Loucy (cell line): ENCODE measurements around the gene KRTAP4-2.
"Not testable (repeated sequence)": the region's sequence is repeated elsewhere in the genome, so short reads cannot be mapped to it uniquely, and the experiment has no call there.

Experiments
- H2AFZ ChIP-seq: fragments of 200-600 bp; sonication (generic); 2 replicates; pipeline ENCODE4 v1.6.0; 2016; ENCODE audit warnings: antibody characterized with exemption, mild to moderate bottlenecking, low read length, moderate library complexity
- H3F3A ChIP-seq: fragments of 200-600 bp; 2 replicates; pipeline ENCODE4 v1.6.0; 2016; ENCODE audit warnings: antibody characterized with exemption, low read depth, mild to moderate bottlenecking
- H3K27me3 ChIP-seq: fragments of 200-600 bp; sonication (generic); 2 replicates; pipeline ENCODE4 v1.6.1; 2014; ENCODE audit warnings: low read length, mild to moderate bottlenecking; ENCODE audit not compliant: insufficient read depth, poor library complexity, severe bottlenecking
- H3K36me3 ChIP-seq: fragments of 200-600 bp; sonication (generic); 2 replicates; pipeline ENCODE4 v1.6.1; 2016; ENCODE audit warnings: low read length; ENCODE audit not compliant: insufficient read depth
- H3K4me1 ChIP-seq: fragments of 200-600 bp; sonication (generic); 2 replicates; pipeline ENCODE4 v1.5.1; 2014; ENCODE audit warnings: low read length, mild to moderate bottlenecking; ENCODE audit not compliant: insufficient read depth, poor library complexity, severe bottlenecking
- H3K4me2 ChIP-seq: fragments of 200-600 bp; sonication (generic); 2 replicates; pipeline ENCODE4 v1.6.0; 2014; ENCODE audit warnings: antibody characterized with exemption, low read length, low read depth, mild to moderate bottlenecking; ENCODE audit not compliant: poor library complexity, severe bottlenecking
- H3K4me3 ChIP-seq: fragments of 200-600 bp; sonication (generic); 2 replicates; pipeline ENCODE4 v1.5.1; 2014; ENCODE audit warnings: low read length, mild to moderate bottlenecking, mixed read lengths; ENCODE audit not compliant: poor library complexity, severe bottlenecking
- H3K79me2 ChIP-seq: fragments of 200-600 bp; sonication (generic); 2 replicates; pipeline ENCODE4 v1.6.1; 2014; ENCODE audit warnings: low read length; ENCODE audit not compliant: insufficient read depth
- H3K9ac ChIP-seq: fragments of 200-600 bp; sonication (generic); 2 replicates; pipeline ENCODE4 v1.6.0; 2014; ENCODE audit warnings: mild to moderate bottlenecking, low read depth, low read length, moderate library complexity; ENCODE audit not compliant: poor library complexity, severe bottlenecking
- H3K9me2 ChIP-seq: fragments of 200-600 bp; sonication (generic); replicated peaks from 2 replicates; pipeline ENCODE4 v1.6.1; 2016; ENCODE audit warnings: low read depth, low read length, mixed read lengths
- H3K9me3 ChIP-seq: fragments of 200-600 bp; sonication (generic); 2 replicates; pipeline ENCODE4 v1.6.1; 2014; ENCODE audit warnings: mild to moderate bottlenecking, antibody characterized with exemption, low read length, low read depth; ENCODE audit not compliant: insufficient read depth
- H4K20me1 ChIP-seq: fragments of 200-600 bp; sonication (generic); 2 replicates; pipeline ENCODE4 v1.6.0; 2014; ENCODE audit warnings: antibody characterized with exemption, low read length, mild to moderate bottlenecking; ENCODE audit not compliant: insufficient read depth, poor library complexity, severe bottlenecking
- EZH2phosphoT487 ChIP-seq: fragments of 200-600 bp; IDR thresholded peaks from 2 replicates; pipeline ENCODE4 v1.6.1; 2018; ENCODE audit warnings: antibody characterized with exemption, mild to moderate bottlenecking, moderate library complexity, borderline replicate concordance
- TF ChIP-seq, protein P1 (sequence below): fragments of 200-600 bp; sonication (generic); conservative IDR thresholded peaks from 2 replicates; pipeline ENCODE4 v1.5.1; 2014; ENCODE audit warnings: mild to moderate bottlenecking, antibody characterized with exemption, low read length

The KRTAP4-2 gene

DNA sequence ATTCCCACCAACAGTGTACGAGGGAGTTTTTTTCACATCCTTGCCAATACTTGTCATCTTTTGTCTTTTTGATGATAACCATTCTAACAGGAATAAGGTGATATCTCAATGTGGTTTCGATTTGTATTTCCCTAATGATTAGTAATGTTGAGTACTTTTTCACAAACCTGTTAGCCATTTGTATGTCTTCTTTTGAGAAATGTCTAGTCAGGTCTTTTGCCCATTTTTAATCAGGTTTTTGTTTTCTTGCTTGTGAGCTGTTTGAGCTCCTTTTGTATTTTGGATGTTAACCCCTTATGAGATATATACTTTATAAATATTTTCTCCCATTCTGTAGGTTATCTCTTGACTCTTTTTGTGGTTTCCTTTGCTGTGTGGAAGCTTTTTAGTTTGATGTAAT is 26.5 kb downstream of the KRTAP4-2 start:
- Histone ChIP-seq H3K4me2 (no peak overlapping the region), H2AFZ (no peak overlapping the region), H3K36me3 (no peaks in the 10 kb centered on the region), H4K20me1 (no peaks in the 10 kb centered on the region), H3K4me1 (peaks cover 4% of the 10 kb centered on the region), H3K9ac (no peak overlapping the region), H3K9me3 (no peaks in the 10 kb centered on the region), H3F3A (no peaks in the 10 kb centered on the region), H3K9me2 (no peaks in the 10 kb centered on the region), H3K27me3 (no peaks in the 10 kb centered on the region), H3K4me3 (no peak overlapping the region), H3K79me2 (no peaks in the 10 kb centered on the region)
- TF ChIP-seq, protein P1, sequence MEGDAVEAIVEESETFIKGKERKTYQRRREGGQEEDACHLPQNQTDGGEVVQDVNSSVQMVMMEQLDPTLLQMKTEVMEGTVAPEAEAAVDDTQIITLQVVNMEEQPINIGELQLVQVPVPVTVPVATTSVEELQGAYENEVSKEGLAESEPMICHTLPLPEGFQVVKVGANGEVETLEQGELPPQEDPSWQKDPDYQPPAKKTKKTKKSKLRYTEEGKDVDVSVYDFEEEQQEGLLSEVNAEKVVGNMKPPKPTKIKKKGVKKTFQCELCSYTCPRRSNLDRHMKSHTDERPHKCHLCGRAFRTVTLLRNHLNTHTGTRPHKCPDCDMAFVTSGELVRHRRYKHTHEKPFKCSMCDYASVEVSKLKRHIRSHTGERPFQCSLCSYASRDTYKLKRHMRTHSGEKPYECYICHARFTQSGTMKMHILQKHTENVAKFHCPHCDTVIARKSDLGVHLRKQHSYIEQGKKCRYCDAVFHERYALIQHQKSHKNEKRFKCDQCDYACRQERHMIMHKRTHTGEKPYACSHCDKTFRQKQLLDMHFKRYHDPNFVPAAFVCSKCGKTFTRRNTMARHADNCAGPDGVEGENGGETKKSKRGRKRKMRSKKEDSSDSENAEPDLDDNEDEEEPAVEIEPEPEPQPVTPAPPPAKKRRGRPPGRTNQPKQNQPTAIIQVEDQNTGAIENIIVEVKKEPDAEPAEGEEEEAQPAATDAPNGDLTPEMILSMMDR: no peak
- no peak for TF ChIP-seq EZH2phosphoT487

DNA sequence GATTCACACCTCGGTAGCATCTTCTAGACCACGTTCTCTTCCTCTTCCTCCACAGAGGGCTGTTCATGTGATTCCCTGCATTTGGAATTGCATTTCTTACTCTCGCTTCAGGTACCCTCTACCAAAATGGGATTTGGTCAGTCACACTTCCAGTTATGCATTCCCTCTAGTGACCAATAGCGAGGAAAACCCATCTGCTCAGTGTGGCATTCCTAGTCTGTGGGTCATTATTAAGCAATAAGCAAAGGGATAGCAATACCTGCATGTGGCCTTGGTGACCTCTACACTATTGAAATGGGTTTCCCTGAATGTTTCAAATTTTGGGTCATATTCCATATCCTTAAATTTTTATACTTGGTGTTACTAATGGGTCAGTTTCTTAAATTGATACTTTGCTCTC is 28.0 kb downstream of the KRTAP4-2 start:
- no peaks in the 10 kb centered on the region for H3K79me2 ChIP-seq
- no peak overlapping the region for H2AFZ ChIP-seq
- TF ChIP-seq, protein P1: no peak
- TF ChIP-seq EZH2phosphoT487: no peak
- H3K9me2 ChIP-seq: no peaks in the 10 kb centered on the region
- no peaks in the 10 kb centered on the region for H3K36me3 ChIP-seq
- no peak overlapping the region for H3K4me2 ChIP-seq
- no peaks in the 10 kb centered on the region for H3K27me3 ChIP-seq
- no peaks in the 10 kb centered on the region for H3K9me3 ChIP-seq
- H3K9ac ChIP-seq: no peak overlapping the region
- no peaks in the 10 kb centered on the region for H4K20me1 ChIP-seq
- H3F3A ChIP-seq: no peaks in the 10 kb centered on the region
- H3K4me3 ChIP-seq: no peak overlapping the region
- peaks cover 4% of the 10 kb centered on the region for H3K4me1 ChIP-seq

DNA sequence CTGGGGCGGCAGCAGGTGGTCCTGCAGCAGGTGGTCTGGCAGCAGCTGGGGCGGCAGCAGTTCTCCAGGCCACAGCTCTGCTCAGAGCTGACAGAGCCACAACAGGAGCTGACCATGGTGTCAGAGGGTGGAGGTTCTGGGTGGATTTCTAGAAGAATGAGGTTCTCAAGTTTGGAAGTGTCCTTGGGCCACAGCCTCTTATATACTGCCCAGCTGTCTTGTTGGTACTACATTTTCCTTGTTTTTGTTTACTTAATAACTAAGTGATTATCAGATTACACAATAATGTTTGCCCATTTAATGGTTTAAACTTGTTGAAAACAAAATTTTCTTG is 28.4 kb downstream of the KRTAP4-2 start, which contains the start of gene KRTAP4-5:
Gene KRTAP4-5, minus strand, starts transcription at position 174 of the 334 bp plus-strand sequence. Its CDS starts 58 bp downstream, at position 116.
- H3K27me3 ChIP-seq: no peaks in the 10 kb centered on the region
- TF ChIP-seq, protein P1: no peak
- no peak for TF ChIP-seq EZH2phosphoT487
- H3K9ac ChIP-seq: no peak within 1 kb of the TSS

DNA sequence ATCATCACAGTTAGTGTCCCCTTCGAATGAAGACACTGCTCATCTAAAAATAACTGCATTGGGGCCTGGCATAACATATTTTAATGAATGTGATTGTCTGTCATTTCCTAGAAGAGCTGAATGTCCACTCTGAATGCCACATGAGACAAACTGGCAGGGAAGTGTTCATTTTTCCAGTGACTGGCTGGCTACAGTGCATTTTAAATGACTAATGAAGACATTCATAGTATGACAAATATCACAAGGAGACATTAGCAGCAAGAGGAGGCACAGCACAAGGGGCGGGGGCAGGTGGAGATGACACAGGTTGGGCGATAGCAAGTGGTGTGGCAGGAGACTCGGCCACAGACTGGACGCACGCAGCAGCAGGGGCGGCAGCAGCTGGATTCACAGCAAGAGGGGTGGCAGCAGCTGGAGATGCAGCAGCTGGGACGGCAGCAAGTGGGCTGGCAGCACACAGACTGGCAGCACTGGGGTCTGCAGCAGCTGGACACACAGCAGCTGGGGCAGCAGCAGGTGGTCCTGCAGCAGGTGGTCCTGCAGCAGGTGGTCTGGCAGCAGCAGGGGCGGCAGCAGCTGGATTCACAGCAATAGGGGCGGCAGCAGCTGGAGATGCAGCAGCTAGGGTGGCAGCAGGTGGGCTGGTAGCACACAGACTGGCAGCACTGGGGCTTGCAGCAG is 28.9 kb downstream of the KRTAP4-2 start:
- not testable (repeated sequence) for H3K9me3 ChIP-seq, H3K36me3 ChIP-seq, H4K20me1 ChIP-seq, H3K4me1 ChIP-seq, H3F3A ChIP-seq, H3K27me3 ChIP-seq, H3K9me2 ChIP-seq, H2AFZ ChIP-seq, H3K4me2 ChIP-seq, H3K4me3 ChIP-seq, H3K79me2 ChIP-seq, H3K9ac ChIP-seq

More for the DNA sequence above, 28.4 kb downstream of the KRTAP4-2 start, which contains the start of gene KRTAP4-5:
- Histone ChIP-seq H3F3A (no peaks in the 10 kb centered on the region), H3K4me2 (no peak within 1 kb of the TSS), H3K4me3 (no peak within 1 kb of the TSS), H4K20me1 (no peaks in the 10 kb centered on the region), H3K79me2 (no peaks in the 10 kb centered on the region), H3K4me1 (peaks cover 4% of the 10 kb centered on the region), H3K9me3 (no peaks in the 10 kb centered on the region), H3K36me3 (no peaks in the 10 kb centered on the region), H3K9me2 (no peaks in the 10 kb centered on the region), H2AFZ (no peak within 1 kb of the TSS)
